HG02973 (cell line): ENCODE results near the gene MPZL2.
"Not testable (repeated sequence)": the region's sequence is repeated elsewhere in the genome, so short reads cannot be mapped to it uniquely, and the experiment has no call there.

Experiments
- ATAC-seq: cut with Tn5 transposase; IDR thresholded peaks from one replicate; pipeline ENCODE4 v1.9.1; 2021; ENCODE audit warnings: moderate library complexity; ENCODE audit not compliant: unreplicated experiment

MPZL2 gene

GRCh38 chr11:118263695-118264568 is at the start of gene MPZL2:
TSS of gene MPZL2 (minus strand) at chr11:118264297. CDS start at chr11:118264153, 144 bp downstream.
- no peak for ATAC-seq

- no peak for ATAC-seq
Measured at GRCh38 chr11:118313242-118313641, 49.1 kb upstream of the MPZL2 start.

GRCh38 chr11:118312328-118312727 is 48.2 kb upstream of the MPZL2 start:
- no peak for ATAC-seq

- ATAC-seq, result no peak
Measured at GRCh38 chr11:118311518-118311917, 47.4 kb upstream of the MPZL2 start.

GRCh38 chr11:118310781-118311485 is 46.8 kb upstream of the MPZL2 start:
- ATAC-seq, result no peak

- ATAC-seq, result no peak
Measured at GRCh38 chr11:118310271-118310670, 46.2 kb upstream of the MPZL2 start.

GRCh38 chr11:118308995-118309528 is 45.0 kb upstream of the MPZL2 start:
- not testable (repeated sequence) for ATAC-seq

GRCh38 chr11:118306556-118306955 is 42.5 kb upstream of the MPZL2 start:
- ATAC-seq, result no peak

GRCh38 chr11:118305726-118306125 is 41.6 kb upstream of the MPZL2 start:
- ATAC-seq, result no peak

- ATAC-seq, result no peak
Measured at GRCh38 chr11:118304568-118305248, 40.6 kb upstream of the MPZL2 start, which contains the start of gene CD3E. TSS of gene CD3E (plus strand) at chr11:118304730. CDS start at chr11:118304953, 223 bp downstream.

- ATAC-seq, result no peak
Measured at GRCh38 chr11:118304227-118304567, 40.1 kb upstream of the MPZL2 start.

- ATAC-seq, result no peak
Measured at GRCh38 chr11:118301600-118302195, 37.6 kb upstream of the MPZL2 start.

- no peak for ATAC-seq
Measured at GRCh38 chr11:118295815-118296454, 31.8 kb upstream of the MPZL2 start.

GRCh38 chr11:118295199-118295598 is 31.1 kb upstream of the MPZL2 start:
- no peak for ATAC-seq

GRCh38 chr11:118294053-118294452 is 30.0 kb upstream of the MPZL2 start:
- no peak for ATAC-seq

- ATAC-seq, result no peak
Measured at GRCh38 chr11:118291477-118292135, 27.5 kb upstream of the MPZL2 start.

GRCh38 chr11:118290923-118291322 is 26.8 kb upstream of the MPZL2 start:
- ATAC-seq, result no peak

- ATAC-seq, result no peak
Measured at GRCh38 chr11:118289401-118289800, 25.3 kb upstream of the MPZL2 start.

GRCh38 chr11:118287006-118287405 is 22.9 kb upstream of the MPZL2 start:
- no peak for ATAC-seq

- no peak for ATAC-seq
Measured at GRCh38 chr11:118286545-118286944, 22.4 kb upstream of the MPZL2 start.
